Adrenal gland (tissue), 5 donors: ENCODE measurements around the gene GPC1.

ENCODE experiments used
- CTCF ChIP-seq, 6 experiments: fragments of 450-650 bp in 4 of 6; fragments of 200-600 bp in 2 of 6; sonication (generic) in 1 of 6; IDR thresholded peaks; 1 replicate in 5 of 6; 2 replicates in 1 of 6; pipeline versions ENCODE4 v1.5.1 to v1.8.0; 2016 to 2021; ENCODE audit warnings: antibody characterized with exemption in 6 of 6, mild to moderate bottlenecking in 2 of 6, moderate library complexity in 1 of 6
- POLR2A ChIP-seq, 2 donors: fragments of 450-650 bp; IDR thresholded peaks; one replicate each; pipeline ENCODE4 v1.6.1; 2017; ENCODE audit warnings: antibody characterized with exemption in 2 of 2, mild to moderate bottlenecking in 2 of 2, moderate library complexity in 1 of 2
- donor health status: DM: no; HTN: no; CAD: no.

GRCh38 chr2:240387669-240388358 lies 47.6 kb upstream of the GPC1 start:
- TF ChIP-seq CTCF (IDR thresholded peaks at IDR 0.05) (peak in 2 of 6 experiments; percentile 21 to 41), POLR2A (IDR thresholded peaks at IDR 0.05) (peak in 1 of 2 donors; percentile 25)
